ENCODE data around the gene RESF1. TPM values are rescaled to one million over a fixed set of nuclear protein-coding genes. Genes with fewer than 3 reads are reported as not detected.

The RESF1 gene
- total RNA-seq, 1 experiment from 2014 or later = 14.8 TPM

DNA sequence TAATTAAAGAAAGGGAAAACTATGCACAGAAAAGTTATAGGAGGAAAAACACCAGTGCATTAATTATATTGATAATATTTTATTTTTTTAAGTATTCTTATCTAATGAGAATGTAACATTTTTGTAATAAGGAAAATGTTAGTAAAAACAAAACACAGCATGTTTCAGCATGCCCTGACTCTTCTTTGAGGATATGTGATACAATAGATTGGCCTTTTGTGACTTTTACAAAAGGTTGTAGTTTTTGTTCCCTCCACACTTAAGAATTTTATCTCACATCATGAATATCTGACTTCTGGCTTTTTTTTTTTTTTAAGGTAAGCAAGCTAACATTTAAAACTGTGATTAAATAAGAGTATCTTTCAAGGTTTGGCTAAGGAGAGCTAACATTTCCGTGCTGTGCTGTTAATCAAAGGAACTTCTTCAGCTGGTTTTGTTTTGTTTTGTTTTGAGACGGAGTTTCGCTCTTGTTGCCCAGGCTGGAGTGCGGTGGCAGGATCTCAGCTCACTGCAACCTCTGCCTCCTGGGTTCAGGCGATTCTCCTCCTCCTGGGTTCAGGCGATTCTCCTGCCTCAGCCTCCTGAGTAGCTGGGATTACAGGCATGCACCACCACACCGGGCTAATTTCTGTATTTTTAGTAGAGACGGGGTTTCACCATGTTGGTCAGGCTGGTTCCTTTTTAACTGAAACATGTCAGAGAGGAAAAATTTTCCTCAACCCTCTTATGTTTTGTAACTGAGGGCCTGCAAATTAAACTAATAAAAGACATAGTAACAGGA lies 30.8 kb upstream of the RESF1 start:
- H3K4me1 ChIP-seq (ENCODE audit: insufficient read depth, low read length) = no peaks in the 10 kb centered on the region
- H3K4me2 ChIP-seq (ENCODE audit: low read length) = no peak overlapping the region
- H3K36me3 ChIP-seq (ENCODE audit: low read depth, low read length) = no peaks in the 10 kb centered on the region
- POLR2A ChIA-PET (ENCODE audit: unreplicated experiment) = interaction anchor here (0.6 kb wide), 1 partner anchor 168 kb away, joined by 20 read pairs; no protein-coding TSS in a partner anchor
- no peaks in the 10 kb centered on the region for H3F3A ChIP-seq (ENCODE audit: low read length, unreplicated experiment)
- no peaks in the 10 kb centered on the region for H3K79me2 ChIP-seq (ENCODE audit: low read length)
- no peak overlapping the region for H3K27ac ChIP-seq (ENCODE audit: low read length)
- no peak overlapping the region for H2AFZ ChIP-seq (ENCODE audit: low read length)
- TF ChIP-seq, protein P1, sequence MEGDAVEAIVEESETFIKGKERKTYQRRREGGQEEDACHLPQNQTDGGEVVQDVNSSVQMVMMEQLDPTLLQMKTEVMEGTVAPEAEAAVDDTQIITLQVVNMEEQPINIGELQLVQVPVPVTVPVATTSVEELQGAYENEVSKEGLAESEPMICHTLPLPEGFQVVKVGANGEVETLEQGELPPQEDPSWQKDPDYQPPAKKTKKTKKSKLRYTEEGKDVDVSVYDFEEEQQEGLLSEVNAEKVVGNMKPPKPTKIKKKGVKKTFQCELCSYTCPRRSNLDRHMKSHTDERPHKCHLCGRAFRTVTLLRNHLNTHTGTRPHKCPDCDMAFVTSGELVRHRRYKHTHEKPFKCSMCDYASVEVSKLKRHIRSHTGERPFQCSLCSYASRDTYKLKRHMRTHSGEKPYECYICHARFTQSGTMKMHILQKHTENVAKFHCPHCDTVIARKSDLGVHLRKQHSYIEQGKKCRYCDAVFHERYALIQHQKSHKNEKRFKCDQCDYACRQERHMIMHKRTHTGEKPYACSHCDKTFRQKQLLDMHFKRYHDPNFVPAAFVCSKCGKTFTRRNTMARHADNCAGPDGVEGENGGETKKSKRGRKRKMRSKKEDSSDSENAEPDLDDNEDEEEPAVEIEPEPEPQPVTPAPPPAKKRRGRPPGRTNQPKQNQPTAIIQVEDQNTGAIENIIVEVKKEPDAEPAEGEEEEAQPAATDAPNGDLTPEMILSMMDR (conservative IDR thresholded peaks at IDR 0.05; ENCODE audit: low read depth, low read length) = no peak
- TF ChIP-seq EZH2phosphoT487 (IDR thresholded peaks at IDR 0.05; ENCODE audit: borderline replicate concordance, low read length) = no peak
- no peak for TF ChIP-seq EZH2 (IDR thresholded peaks at IDR 0.05; ENCODE audit: low read length, unreplicated experiment)
- H3K9ac ChIP-seq (ENCODE audit: low read length) = no peak overlapping the region
- no peak for DNase-seq
- no peak for ATAC-seq
- intact Hi-C loops (cut with micrococcal nuclease) = no loop called here
- CTCF ChIA-PET = no interaction called here
- no peaks in the 10 kb centered on the region for H4K20me1 ChIP-seq (ENCODE audit: low read length)
- H3K9me2 ChIP-seq (replicated peaks; ENCODE audit: low read length) = no peaks in the 10 kb centered on the region
- no TSS peak for BruUV-seq (replicated peaks)
- no peaks in the 10 kb centered on the region for H3K27me3 ChIP-seq (ENCODE audit: low read length)
- no peaks in the 10 kb centered on the region for H3K9me3 ChIP-seq (ENCODE audit: low read length)
- H3K4me3 ChIP-seq (ENCODE audit: low read length) = no peak overlapping the region

DNA sequence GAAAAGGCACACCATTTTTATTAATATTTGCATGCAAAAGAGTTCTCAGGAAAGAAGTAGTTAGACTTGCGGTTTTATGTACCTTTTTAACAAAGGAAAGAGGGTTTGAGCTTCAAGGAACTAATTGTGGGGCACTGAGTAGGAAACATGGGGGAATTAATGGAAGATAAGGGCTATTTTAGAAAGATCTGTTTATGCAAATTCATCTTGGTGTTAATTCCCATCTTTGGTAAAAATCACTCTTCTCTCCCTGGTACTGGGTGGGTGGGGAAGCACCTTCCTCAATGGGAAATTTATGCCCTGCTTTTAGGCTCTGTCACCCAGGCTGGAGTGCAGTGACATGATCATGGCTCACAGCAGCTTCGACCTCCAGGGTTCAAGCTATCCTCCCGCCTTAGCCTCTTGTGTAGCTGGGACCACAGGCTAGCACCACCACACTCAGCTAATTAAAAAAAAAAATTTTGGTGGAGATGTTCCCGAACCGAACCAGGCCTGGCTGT lies 30.1 kb upstream of the RESF1 start:
- Histone ChIP-seq H3K4me3 (ENCODE audit: low read length) (no peak overlapping the region), H3K9me2 (replicated peaks; ENCODE audit: low read length) (no peaks in the 10 kb centered on the region), H3K79me2 (ENCODE audit: low read length) (no peaks in the 10 kb centered on the region), H3K4me1 (ENCODE audit: insufficient read depth, low read length) (no peaks in the 10 kb centered on the region), H3K9ac (ENCODE audit: low read length) (no peak overlapping the region), H4K20me1 (ENCODE audit: low read length) (no peaks in the 10 kb centered on the region), H3K36me3 (ENCODE audit: low read depth, low read length) (no peaks in the 10 kb centered on the region), H3K4me2 (ENCODE audit: low read length) (no peak overlapping the region), H3K27me3 (ENCODE audit: low read length) (no peaks in the 10 kb centered on the region), H3F3A (ENCODE audit: low read length, unreplicated experiment) (no peaks in the 10 kb centered on the region), H2AFZ (ENCODE audit: low read length) (no peak overlapping the region), H3K27ac (ENCODE audit: low read length) (no peak overlapping the region), H3K9me3 (ENCODE audit: low read length) (no peaks in the 10 kb centered on the region)
- no peak for TF ChIP-seq EZH2 (IDR thresholded peaks at IDR 0.05; ENCODE audit: low read length, unreplicated experiment)
- TF ChIP-seq, protein P1 (conservative IDR thresholded peaks at IDR 0.05; ENCODE audit: low read depth, low read length) = no peak
- no peak for TF ChIP-seq EZH2phosphoT487 (IDR thresholded peaks at IDR 0.05; ENCODE audit: borderline replicate concordance, low read length)
- no TSS peak for BruUV-seq (replicated peaks)
- ChIA-PET CTCF (no interaction called here), POLR2A (ENCODE audit: unreplicated experiment) (interaction anchor here (0.6 kb wide), 1 partner anchor 168 kb away, joined by 20 read pairs; no protein-coding TSS in a partner anchor)
- intact Hi-C loops (cut with micrococcal nuclease) = no loop called here
- ATAC-seq (no peak), DNase-seq (no peak)

All from PC-3 (cell line).